ENCODE data around the gene TUBB1.
A peak's percentile ranks its signal among the peaks of the same experiment; 100 is the strongest.

Gene TUBB1

GRCh38 chr20:58990651-58991445, 28.4 kb upstream of the TUBB1 start:
- DNase-seq, result no peak

GRCh38 chr20:58991715-58992114, 27.5 kb upstream of the TUBB1 start:
- no peak for DNase-seq

- no peak for DNase-seq
Observed at GRCh38 chr20:58992911-58993310, 26.3 kb upstream of the TUBB1 start.

- no peak for DNase-seq
Observed at GRCh38 chr20:58993332-58994248, 25.6 kb upstream of the TUBB1 start.

GRCh38 chr20:58994390-58995159, 24.7 kb upstream of the TUBB1 start:
- no peak for DNase-seq

GRCh38 chr20:58995461-58996225, 23.6 kb upstream of the TUBB1 start:
- DNase-seq, result no peak

GRCh38 chr20:58996226-58996611, 23.0 kb upstream of the TUBB1 start:
- DNase-seq, result no peak

GRCh38 chr20:58997141-58997770, 22.0 kb upstream of the TUBB1 start:
- DNase-seq, result no peak

GRCh38 chr20:58998656-58999055, 20.6 kb upstream of the TUBB1 start:
- no peak for DNase-seq

GRCh38 chr20:59000326-59000725, 18.9 kb upstream of the TUBB1 start:
- DNase-seq, result no peak

GRCh38 chr20:59001068-59001448, 18.2 kb upstream of the TUBB1 start:
- no peak for DNase-seq

- no peak for DNase-seq
Observed at GRCh38 chr20:59001449-59002171, 17.6 kb upstream of the TUBB1 start.

GRCh38 chr20:59002388-59002787, 16.8 kb upstream of the TUBB1 start:
- no peak for DNase-seq

- DNase-seq, result no peak
Observed at GRCh38 chr20:59002874-59003399, 16.3 kb upstream of the TUBB1 start.

- DNase-seq, result no peak
Observed at GRCh38 chr20:59003836-59004492, 15.3 kb upstream of the TUBB1 start.

GRCh38 chr20:59004493-59004762, 14.8 kb upstream of the TUBB1 start:
- DNase-seq, result peak in 1 of 2 donors; percentile 58

- peak; percentile 46 to 85 for DNase-seq
Observed at GRCh38 chr20:59004763-59005522, 14.3 kb upstream of the TUBB1 start.

- DNase-seq, result no peak
Observed at GRCh38 chr20:59005523-59006166, 13.6 kb upstream of the TUBB1 start.

GRCh38 chr20:59006167-59006863, 12.9 kb upstream of the TUBB1 start:
- DNase-seq, result no peak

All from CD4-positive, alpha-beta T cell treated with Interleukin-1 beta for 1 hour (primary cell).